ENCODE measurements around the gene AMZ1.

- TF ChIP-seq POLR2AphosphoS5 (IDR thresholded peaks at IDR 0.05) (no peak), EP300 (IDR thresholded peaks at IDR 0.05) (no peak), CTCF (IDR thresholded peaks at IDR 0.05) (no peak)
Measured at GRCh38 chr7:2707481-2707880, 19.5 kb downstream of the AMZ1 start.
